Activated T-helper 1 cell treated with anti-CD3 and anti-CD28 coated beads, Interleukin-12 subunit alpha, Interleukin-12 subunit beta, Interleukin-2, Interleukin-4 antibody, amounts not matched to agents 30 ng/mL and 10 ng/mL and 1 ng/mL, durations not matched to agents 14 hours and 24 hours and 36 hours (primary cell): ENCODE measurements around the gene MEF2A. TPM values are rescaled to one million over a fixed set of nuclear protein-coding genes. Genes with fewer than 3 reads are reported as not detected.

ENCODE experiments used
- DNase-seq: peaks from one replicate; pipeline ENCODE4 v3.0.0; 2021; ENCODE audit warnings: low spot score
- H3K27ac Mint-ChIP-seq: one replicate; pipeline ENCODE4 v1.8.0; 2021; ENCODE audit warnings: mild to moderate bottlenecking, mixed read lengths
- H3K27me3 Mint-ChIP-seq: one replicate; pipeline ENCODE4 v1.8.0; 2022; ENCODE audit warnings: mild to moderate bottlenecking, moderate library complexity, mixed read lengths; ENCODE audit not compliant: insufficient read depth
- H3K36me3 Mint-ChIP-seq: one replicate; pipeline ENCODE4 v1.8.0; 2021; ENCODE audit warnings: low read depth, mixed read lengths
- H3K4me1 Mint-ChIP-seq: one replicate; pipeline ENCODE4 v1.8.0; 2021; ENCODE audit warnings: low read depth, mixed read lengths
- H3K4me3 Mint-ChIP-seq: one replicate; pipeline ENCODE4 v1.8.0; 2021; ENCODE audit warnings: mild to moderate bottlenecking, moderate library complexity, mixed read lengths
- H3K9me3 Mint-ChIP-seq: one replicate; pipeline ENCODE4 v1.8.0; 2021; ENCODE audit warnings: mixed read lengths
- intact Hi-C: fragments of 100-400 bp; cut with micrococcal nuclease; formaldehyde crosslinking; loops from one replicate; pipeline ENCODE4 v1.15.1; 2024
- total RNA-seq: library from RNA; stranded (reverse); gene quantifications from 2 replicates; pipeline ENCODE4 v1.2.3, GENCODE V29; 2022

Gene MEF2A
- total RNA-seq, 1 donor from 2014 or later = 27.4 TPM

DNA sequence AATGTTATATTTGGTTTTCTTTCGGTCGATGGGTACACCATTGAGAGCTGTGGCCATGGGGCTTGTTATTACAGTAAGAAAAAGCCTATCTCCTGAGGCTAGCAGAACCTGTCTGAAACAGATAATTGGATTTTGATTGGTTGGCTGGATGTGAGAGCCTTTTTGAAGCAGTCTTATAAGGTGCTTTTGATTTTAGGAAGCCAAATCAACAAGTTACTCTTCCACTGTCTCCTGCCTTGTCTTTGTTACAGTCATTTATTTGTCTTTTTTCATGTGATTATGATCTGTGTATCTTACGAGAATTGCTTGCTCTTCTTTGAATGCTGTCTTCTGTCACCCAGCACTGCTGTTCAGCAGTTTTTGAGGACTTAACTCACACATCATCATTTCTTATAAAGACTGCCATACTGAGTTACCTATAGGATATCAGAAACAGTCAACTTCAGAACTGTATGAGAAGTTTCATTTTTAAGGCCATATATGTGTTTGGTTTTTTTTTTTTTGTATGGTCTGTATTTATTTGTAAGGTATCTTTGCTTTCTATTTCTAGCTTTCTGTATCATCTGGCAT, 51.1 kb downstream of the MEF2A start:
- Mint-ChIP-seq H3K36me3 (peaks cover 2% of the 10 kb centered on the region), H3K27me3 (no peaks in the 10 kb centered on the region), H3K4me1 (peaks cover 31% of the 10 kb centered on the region), H3K27ac (no peak overlapping the region), H3K9me3 (no peaks in the 10 kb centered on the region), H3K4me3 (no peak overlapping the region)
- intact Hi-C loops = loop anchor here (5.0 kb wide), 1 partner anchor 50 kb away; the partner anchor contains the start of gene MEF2A
- no peak for DNase-seq

GRCh38 chr15:99618941-99619411, 53.2 kb downstream of the MEF2A start:
- Mint-ChIP-seq H3K4me3 (no peak overlapping the region), H3K9me3 (peaks cover 2% of the 10 kb centered on the region), H3K36me3 (peaks cover 8% of the 10 kb centered on the region), H3K27me3 (no peaks in the 10 kb centered on the region), H3K4me1 (peaks cover 29% of the 10 kb centered on the region), H3K27ac (no peak overlapping the region)
- intact Hi-C loops = loop anchor here (5.0 kb wide), 1 partner anchor 52 kb away; the partner anchor contains the start of gene MEF2A
- no peak for DNase-seq

GRCh38 chr15:99619712-99620111, 53.9 kb downstream of the MEF2A start:
- H3K9me3 Mint-ChIP-seq = peaks cover 8% of the 10 kb centered on the region
- no peak for DNase-seq
- H3K4me3 Mint-ChIP-seq = no peak overlapping the region
- H3K36me3 Mint-ChIP-seq = peaks cover 12% of the 10 kb centered on the region
- H3K4me1 Mint-ChIP-seq = peaks cover 22% of the 10 kb centered on the region
- intact Hi-C loops = loop anchor here (5.0 kb wide), 1 partner anchor 52 kb away; the partner anchor contains the start of gene MEF2A
- H3K27me3 Mint-ChIP-seq = no peaks in the 10 kb centered on the region
- no peak overlapping the region for H3K27ac Mint-ChIP-seq

GRCh38 chr15:99620178-99620577, 54.4 kb downstream of the MEF2A start:
- intact Hi-C loops = no loop called here

GRCh38 chr15:99621767-99622166, 56.0 kb downstream of the MEF2A start:
- Mint-ChIP-seq H3K27ac (no peak overlapping the region), H3K36me3 (peaks cover 24% of the 10 kb centered on the region), H3K4me3 (no peak overlapping the region), H3K9me3 (peaks cover 26% of the 10 kb centered on the region), H3K4me1 (peaks cover 28% of the 10 kb centered on the region), H3K27me3 (no peaks in the 10 kb centered on the region)
- intact Hi-C loops = no loop called here
- DNase-seq = no peak

More at GRCh38 chr15:99620178-99620577, 54.4 kb downstream of the MEF2A start:
- H3K4me3 Mint-ChIP-seq = no peak overlapping the region
- H3K9me3 Mint-ChIP-seq = peaks cover 13% of the 10 kb centered on the region
- H3K36me3 Mint-ChIP-seq = peaks cover 16% of the 10 kb centered on the region
- no peak for DNase-seq
- H3K4me1 Mint-ChIP-seq = peaks cover 18% of the 10 kb centered on the region
- H3K27ac Mint-ChIP-seq = no peak overlapping the region
- H3K27me3 Mint-ChIP-seq = no peaks in the 10 kb centered on the region

DNA sequence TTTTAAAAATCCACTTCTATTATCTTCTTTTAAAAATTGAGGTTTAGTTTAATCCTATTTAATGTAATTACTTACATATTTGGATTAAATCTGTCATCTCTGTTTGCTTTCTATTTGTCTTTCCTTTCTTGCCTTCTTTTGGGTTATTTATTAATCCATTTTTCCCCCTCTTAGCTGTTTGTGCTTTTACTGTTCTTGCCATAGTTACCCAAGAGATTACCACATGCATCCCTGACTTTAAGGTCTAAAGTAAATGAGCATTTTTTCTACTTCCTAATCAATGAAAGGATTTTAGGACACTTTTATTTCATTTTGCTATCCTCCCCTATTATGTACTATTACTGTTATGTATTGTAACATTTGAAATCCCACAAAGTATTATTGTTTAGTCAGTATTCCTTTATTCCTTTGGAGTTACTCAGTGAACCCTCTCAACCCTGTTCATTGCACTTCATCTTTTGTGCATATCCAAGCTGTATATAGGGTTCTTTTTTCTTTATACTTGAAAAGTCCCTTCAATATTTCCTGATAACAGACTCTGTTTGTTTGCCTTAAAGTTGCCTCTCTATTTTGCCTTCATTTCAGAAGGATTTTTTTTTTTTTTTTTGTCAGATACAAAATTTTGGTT, 62.7 kb downstream of the MEF2A start:
- intact Hi-C loops = no loop called here
- Mint-ChIP-seq H3K4me3 (no peak overlapping the region), H3K9me3 (peaks cover 26% of the 10 kb centered on the region), H3K27ac (no peak overlapping the region), H3K4me1 (peaks cover 36% of the 10 kb centered on the region), H3K36me3 (peaks cover 28% of the 10 kb centered on the region), H3K27me3 (no peaks in the 10 kb centered on the region)
- DNase-seq = no peak

DNA sequence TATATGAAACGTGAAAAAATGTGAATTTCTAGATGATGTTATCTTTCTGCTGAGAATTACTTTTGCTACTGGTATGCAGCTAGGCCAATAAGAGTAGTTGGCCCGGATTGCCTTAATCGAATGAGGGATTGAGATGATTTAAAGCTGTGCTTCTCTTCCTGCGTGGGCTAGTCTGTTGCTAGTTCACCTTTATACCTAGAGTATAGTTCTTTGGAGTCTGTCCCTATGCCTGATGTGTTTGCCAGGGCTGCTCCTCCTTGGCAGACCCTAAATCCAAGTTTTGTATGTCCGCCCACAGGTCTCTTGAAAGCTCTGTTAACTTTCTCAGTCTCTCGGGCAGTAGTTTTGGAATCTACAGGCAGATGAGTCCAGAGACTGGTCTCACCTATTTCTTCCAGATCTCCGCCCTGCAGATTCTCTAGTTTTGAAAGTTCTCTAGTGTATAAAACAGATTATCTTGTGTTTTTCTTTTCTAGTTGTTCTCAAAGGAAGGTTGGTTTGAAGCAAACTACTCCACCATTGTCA, 64.9 kb downstream of the MEF2A start:
- H3K4me1 Mint-ChIP-seq = peaks cover 35% of the 10 kb centered on the region
- peaks cover 17% of the 10 kb centered on the region for H3K9me3 Mint-ChIP-seq
- intact Hi-C loops = no loop called here
- H3K36me3 Mint-ChIP-seq = peaks cover 25% of the 10 kb centered on the region
- no peaks in the 10 kb centered on the region for H3K27me3 Mint-ChIP-seq
- no peak for DNase-seq
- H3K4me3 Mint-ChIP-seq = no peak overlapping the region
- peak overlapping the region; percentile 14 for H3K27ac Mint-ChIP-seq

GRCh38 chr15:99631255-99631654, 65.5 kb downstream of the MEF2A start:
- no peak for DNase-seq
- Mint-ChIP-seq H3K9me3 (peaks cover 17% of the 10 kb centered on the region), H3K27ac (no peak overlapping the region), H3K36me3 (peaks cover 28% of the 10 kb centered on the region), H3K27me3 (no peaks in the 10 kb centered on the region), H3K4me1 (peaks cover 29% of the 10 kb centered on the region), H3K4me3 (no peak overlapping the region)
- intact Hi-C loops = no loop called here

- H3K4me1 Mint-ChIP-seq = peaks cover 20% of the 10 kb centered on the region
- no peak overlapping the region for H3K4me3 Mint-ChIP-seq
- peaks cover 20% of the 10 kb centered on the region for H3K9me3 Mint-ChIP-seq
- no peak overlapping the region for H3K27ac Mint-ChIP-seq
- peaks cover 23% of the 10 kb centered on the region for H3K36me3 Mint-ChIP-seq
- DNase-seq = no peak
- H3K27me3 Mint-ChIP-seq = no peaks in the 10 kb centered on the region
- intact Hi-C loops = no loop called here
These were observed 66.7 kb downstream of the MEF2A start for GRCh38 chr15:99632521-99632920.

GRCh38 chr15:99633655-99634054, 67.9 kb downstream of the MEF2A start:
- H3K27ac Mint-ChIP-seq = no peak overlapping the region
- peaks cover 12% of the 10 kb centered on the region for H3K4me1 Mint-ChIP-seq
- peaks cover 28% of the 10 kb centered on the region for H3K36me3 Mint-ChIP-seq
- H3K4me3 Mint-ChIP-seq = no peak overlapping the region
- peaks cover 20% of the 10 kb centered on the region for H3K9me3 Mint-ChIP-seq
- intact Hi-C loops = no loop called here
- no peak for DNase-seq
- H3K27me3 Mint-ChIP-seq = no peaks in the 10 kb centered on the region

DNA sequence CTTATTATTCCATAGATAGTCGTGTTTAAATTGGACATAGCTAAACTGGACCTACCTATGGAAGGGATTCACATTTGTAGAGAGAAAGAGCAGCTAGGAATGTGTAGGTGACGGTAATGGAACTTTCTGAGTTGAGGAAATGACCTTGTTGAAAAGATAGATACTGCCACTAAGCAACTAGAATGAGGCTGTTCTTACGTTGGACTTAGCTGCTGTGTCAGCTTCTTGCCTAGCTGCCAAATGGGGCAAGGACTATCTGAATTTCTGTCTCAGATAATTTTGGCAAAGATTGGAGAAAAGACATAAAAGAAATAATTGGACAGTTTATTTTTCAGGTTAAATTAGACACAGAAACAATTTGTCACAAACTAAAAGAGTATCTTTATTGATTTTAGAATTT, 68.8 kb downstream of the MEF2A start:
- Mint-ChIP-seq H3K9me3 (peaks cover 20% of the 10 kb centered on the region), H3K36me3 (peaks cover 28% of the 10 kb centered on the region), H3K4me3 (no peak overlapping the region), H3K27ac (no peak overlapping the region), H3K27me3 (no peaks in the 10 kb centered on the region), H3K4me1 (peaks cover 14% of the 10 kb centered on the region)
- DNase-seq = no peak
- intact Hi-C loops = no loop called here

DNA sequence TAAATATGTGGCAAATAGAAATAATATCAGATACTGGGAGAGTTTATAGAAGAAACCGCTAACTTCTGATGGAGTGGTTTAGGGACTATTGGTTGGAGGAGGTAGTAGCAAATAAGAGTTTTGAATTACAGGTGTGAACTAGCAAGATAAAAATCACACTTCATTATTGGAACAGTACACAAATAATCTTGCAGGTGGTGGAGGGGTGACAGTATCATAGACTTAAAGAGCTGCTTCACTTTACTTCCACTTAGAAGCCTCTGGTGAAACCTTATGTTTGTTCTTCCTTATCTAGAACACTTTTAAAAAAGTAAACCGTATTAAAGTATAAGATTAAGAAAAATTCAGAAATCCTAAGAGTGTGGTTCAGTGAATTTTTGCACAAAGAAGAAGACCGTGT, 69.4 kb downstream of the MEF2A start:
- DNase-seq = no peak
- Mint-ChIP-seq H3K9me3 (peaks cover 20% of the 10 kb centered on the region), H3K27ac (no peak overlapping the region), H3K36me3 (peaks cover 28% of the 10 kb centered on the region), H3K4me3 (no peak overlapping the region), H3K27me3 (no peaks in the 10 kb centered on the region), H3K4me1 (peaks cover 20% of the 10 kb centered on the region)
- intact Hi-C loops = no loop called here

DNA sequence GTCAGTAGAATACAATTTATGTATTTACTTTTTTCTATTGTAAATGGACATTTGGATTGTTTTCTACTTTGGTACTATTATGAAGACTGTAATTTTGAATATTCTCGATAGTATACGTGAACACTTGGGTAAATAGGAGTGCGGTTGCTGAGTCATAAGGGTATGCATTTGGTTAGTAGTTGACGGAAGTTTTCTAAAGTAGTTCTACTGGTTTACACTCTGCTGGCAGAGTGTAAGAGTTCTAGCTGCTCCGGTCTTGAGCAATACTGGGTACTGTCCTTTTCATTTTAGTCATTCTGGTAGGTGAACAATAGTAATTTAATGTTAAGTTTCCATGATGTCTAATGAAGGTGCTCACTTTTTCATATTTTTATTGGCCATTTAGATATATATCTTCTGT, 70.0 kb downstream of the MEF2A start:
- intact Hi-C loops = no loop called here
- H3K36me3 Mint-ChIP-seq = peaks cover 28% of the 10 kb centered on the region
- H3K4me1 Mint-ChIP-seq = peaks cover 17% of the 10 kb centered on the region
- peaks cover 20% of the 10 kb centered on the region for H3K9me3 Mint-ChIP-seq
- H3K27me3 Mint-ChIP-seq = no peaks in the 10 kb centered on the region
- H3K4me3 Mint-ChIP-seq = no peak overlapping the region
- H3K27ac Mint-ChIP-seq = no peak overlapping the region
- DNase-seq = no peak
